Stomach smooth muscle (tissue), 2 donors: ENCODE measurements around the gene FAN1.

Source experiments
- H3K27ac ChIP-seq: one replicate; pipeline ENCODE4 v1.7.0; 2013; ENCODE audit warnings: mild to moderate bottlenecking, low read length, inconsistent platforms
- H3K27me3 ChIP-seq, 2 donors: one replicate each; pipeline ENCODE4 v1.7.0; 2013; ENCODE audit warnings: low read length in 2 of 2; ENCODE audit not compliant: insufficient read depth in 2 of 2, control insufficient read depth in 1 of 2
- H3K36me3 ChIP-seq, 2 donors: one replicate each; pipeline ENCODE4 v1.7.0; 2013; ENCODE audit warnings: low read length in 2 of 2; ENCODE audit not compliant: control insufficient read depth in 2 of 2, insufficient read depth in 2 of 2
- H3K4me1 ChIP-seq: one replicate; pipeline ENCODE4 v1.7.0; 2013; ENCODE audit warnings: low read length; ENCODE audit not compliant: control insufficient read depth, insufficient read depth
- H3K4me3 ChIP-seq, 2 donors: one replicate each; pipeline ENCODE4 v1.7.0; 2013; ENCODE audit warnings: low read length in 2 of 2
- H3K9ac ChIP-seq, 2 donors: one replicate each; pipeline ENCODE4 v1.7.0; 2013; ENCODE audit warnings: low read length in 2 of 2, mild to moderate bottlenecking in 1 of 2
- H3K9me3 ChIP-seq, 2 donors: one replicate each; pipeline ENCODE4 v1.7.0; 2013; ENCODE audit warnings: low read length in 2 of 2; ENCODE audit not compliant: control insufficient read depth in 2 of 2
- donor health status: healthy.
- donor health status: Pancreatic carcinoma.

The FAN1 gene

GRCh38 chr15:30921106-30921505 lies 17.4 kb downstream of the FAN1 start:
- Histone ChIP-seq H3K4me1 (no peaks in the 10 kb centered on the region), H3K4me3 (no peak overlapping the region), H3K9ac (no peak overlapping the region), H3K9me3 (no peaks in the 10 kb centered on the region), H3K27ac (no peak overlapping the region), H3K36me3 (peaks cover 55 to 60% of the 10 kb centered on the region in 2 donors), H3K27me3 (no peaks in the 10 kb centered on the region)

GRCh38 chr15:30921781-30922479 lies 18.2 kb downstream of the FAN1 start:
- H3K36me3 ChIP-seq = peaks cover 62 to 64% of the 10 kb centered on the region in 2 donors
- H3K4me1 ChIP-seq = no peaks in the 10 kb centered on the region
- no peaks in the 10 kb centered on the region for H3K9me3 ChIP-seq
- H3K27me3 ChIP-seq = no peaks in the 10 kb centered on the region
- no peak overlapping the region for H3K27ac ChIP-seq
- no peak overlapping the region for H3K4me3 ChIP-seq
- no peak overlapping the region for H3K9ac ChIP-seq

GRCh38 chr15:30922480-30923311 lies 19.0 kb downstream of the FAN1 start:
- Histone ChIP-seq H3K27ac (no peak overlapping the region), H3K27me3 (no peaks in the 10 kb centered on the region), H3K4me3 (no peak overlapping the region), H3K36me3 (peaks cover 66 to 72% of the 10 kb centered on the region in 2 donors), H3K4me1 (no peaks in the 10 kb centered on the region), H3K9me3 (no peaks in the 10 kb centered on the region), H3K9ac (no peak overlapping the region)

GRCh38 chr15:30923429-30923828 lies 19.7 kb downstream of the FAN1 start:
- Histone ChIP-seq H3K9ac (no peak overlapping the region), H3K4me3 (no peak overlapping the region), H3K27me3 (no peaks in the 10 kb centered on the region), H3K4me1 (no peaks in the 10 kb centered on the region), H3K27ac (no peak overlapping the region), H3K36me3 (peaks cover 64 to 73% of the 10 kb centered on the region in 2 donors), H3K9me3 (no peaks in the 10 kb centered on the region)

- Histone ChIP-seq H3K4me3 (no peak overlapping the region), H3K4me1 (no peaks in the 10 kb centered on the region), H3K9me3 (no peaks in the 10 kb centered on the region), H3K9ac (no peak overlapping the region), H3K27ac (no peak overlapping the region), H3K36me3 (peaks cover 64 to 77% of the 10 kb centered on the region in 2 donors), H3K27me3 (no peaks in the 10 kb centered on the region)
Observed at GRCh38 chr15:30924353-30924752, 20.6 kb downstream of the FAN1 start.

GRCh38 chr15:30925686-30926085 lies 22.0 kb downstream of the FAN1 start:
- Histone ChIP-seq H3K36me3 (peaks cover 66 to 80% of the 10 kb centered on the region in 2 donors), H3K9me3 (no peaks in the 10 kb centered on the region), H3K27ac (no peak overlapping the region), H3K4me1 (no peaks in the 10 kb centered on the region), H3K27me3 (no peaks in the 10 kb centered on the region), H3K9ac (no peak overlapping the region), H3K4me3 (no peak overlapping the region)

GRCh38 chr15:30926161-30926560 lies 22.4 kb downstream of the FAN1 start:
- Histone ChIP-seq H3K27me3 (no peaks in the 10 kb centered on the region), H3K4me3 (no peak overlapping the region), H3K9me3 (no peaks in the 10 kb centered on the region), H3K27ac (no peak overlapping the region), H3K36me3 (peaks cover 63 to 80% of the 10 kb centered on the region in 2 donors), H3K4me1 (no peaks in the 10 kb centered on the region), H3K9ac (no peak overlapping the region)

GRCh38 chr15:30927148-30927761 lies 23.5 kb downstream of the FAN1 start:
- Histone ChIP-seq H3K27ac (no peak overlapping the region), H3K9me3 (no peaks in the 10 kb centered on the region), H3K4me1 (no peaks in the 10 kb centered on the region), H3K9ac (no peak overlapping the region), H3K36me3 (peaks cover 58 to 78% of the 10 kb centered on the region in 2 donors), H3K27me3 (no peaks in the 10 kb centered on the region), H3K4me3 (no peak overlapping the region)

GRCh38 chr15:30928076-30928475 lies 24.4 kb downstream of the FAN1 start:
- H3K27me3 ChIP-seq = no peaks in the 10 kb centered on the region
- H3K4me1 ChIP-seq = no peaks in the 10 kb centered on the region
- no peak overlapping the region for H3K27ac ChIP-seq
- no peaks in the 10 kb centered on the region for H3K9me3 ChIP-seq
- H3K9ac ChIP-seq = no peak overlapping the region
- H3K4me3 ChIP-seq = no peak overlapping the region
- peaks cover 50 to 70% of the 10 kb centered on the region in 2 donors for H3K36me3 ChIP-seq

GRCh38 chr15:30929064-30929669 lies 25.5 kb downstream of the FAN1 start:
- Histone ChIP-seq H3K4me1 (no peaks in the 10 kb centered on the region), H3K4me3 (no peak overlapping the region), H3K27ac (no peak overlapping the region), H3K9me3 (no peaks in the 10 kb centered on the region), H3K9ac (no peak overlapping the region), H3K36me3 (peaks cover 40 to 60% of the 10 kb centered on the region in 2 donors), H3K27me3 (no peaks in the 10 kb centered on the region)
